Lower leg skin (tissue), 3 donors: Measurements from ENCODE around the gene FCN2.

Source experiments
- POLR2A ChIP-seq, 2 donors: fragments of 450-650 bp; IDR thresholded peaks; one replicate each; pipeline ENCODE4 v1.6.1; 2016 to 2017; ENCODE audit warnings: antibody characterized with exemption in 2 of 2, mild to moderate bottlenecking in 1 of 2, moderate library complexity in 1 of 2
- TF ChIP-seq, protein P1 (sequence below), 3 donors: fragments of 450-650 bp; IDR thresholded peaks; one replicate each; pipeline ENCODE4 v1.5.1; 2016; ENCODE audit warnings: antibody characterized with exemption in 3 of 3, mild to moderate bottlenecking in 3 of 3, moderate library complexity in 2 of 3

DNA sequence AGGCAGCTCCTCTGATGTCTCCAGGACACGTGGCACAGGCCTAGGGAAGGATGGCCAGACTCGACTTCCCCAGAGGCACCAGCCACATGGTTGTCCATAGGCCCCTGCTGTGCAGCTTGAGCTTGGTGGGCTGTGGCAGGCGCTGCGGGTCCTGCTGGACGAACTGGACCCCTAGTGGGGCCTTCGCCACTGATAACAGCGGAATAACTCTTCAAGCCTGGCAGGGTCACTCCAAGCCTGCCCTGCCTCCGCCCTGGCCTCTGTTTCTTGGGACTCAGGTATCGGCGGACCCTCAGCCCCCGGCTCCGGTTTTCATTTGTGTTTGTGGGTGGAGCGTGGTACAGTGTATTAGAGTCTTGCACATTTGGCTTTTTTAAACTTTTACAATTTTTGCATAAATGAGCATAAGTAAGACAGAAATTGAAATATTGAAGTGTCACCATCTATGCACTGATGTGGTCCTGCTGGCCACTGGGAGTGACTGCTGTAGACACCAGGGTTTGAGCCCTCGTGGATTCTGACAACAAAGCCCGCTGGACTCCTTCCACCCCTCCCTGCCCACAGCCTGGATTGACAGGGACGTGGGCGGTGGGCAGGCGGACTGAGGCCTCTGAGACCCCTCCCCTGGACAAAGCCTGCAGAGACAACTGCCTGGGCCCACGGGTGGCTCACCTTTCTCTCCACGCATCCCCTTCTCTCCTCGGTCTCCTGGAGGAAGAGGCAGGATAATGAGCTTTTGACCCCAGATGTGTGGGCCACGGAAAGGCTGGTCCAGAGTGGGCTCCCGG is 33.3 kb downstream of the FCN2 start:
- TF ChIP-seq, protein P1, sequence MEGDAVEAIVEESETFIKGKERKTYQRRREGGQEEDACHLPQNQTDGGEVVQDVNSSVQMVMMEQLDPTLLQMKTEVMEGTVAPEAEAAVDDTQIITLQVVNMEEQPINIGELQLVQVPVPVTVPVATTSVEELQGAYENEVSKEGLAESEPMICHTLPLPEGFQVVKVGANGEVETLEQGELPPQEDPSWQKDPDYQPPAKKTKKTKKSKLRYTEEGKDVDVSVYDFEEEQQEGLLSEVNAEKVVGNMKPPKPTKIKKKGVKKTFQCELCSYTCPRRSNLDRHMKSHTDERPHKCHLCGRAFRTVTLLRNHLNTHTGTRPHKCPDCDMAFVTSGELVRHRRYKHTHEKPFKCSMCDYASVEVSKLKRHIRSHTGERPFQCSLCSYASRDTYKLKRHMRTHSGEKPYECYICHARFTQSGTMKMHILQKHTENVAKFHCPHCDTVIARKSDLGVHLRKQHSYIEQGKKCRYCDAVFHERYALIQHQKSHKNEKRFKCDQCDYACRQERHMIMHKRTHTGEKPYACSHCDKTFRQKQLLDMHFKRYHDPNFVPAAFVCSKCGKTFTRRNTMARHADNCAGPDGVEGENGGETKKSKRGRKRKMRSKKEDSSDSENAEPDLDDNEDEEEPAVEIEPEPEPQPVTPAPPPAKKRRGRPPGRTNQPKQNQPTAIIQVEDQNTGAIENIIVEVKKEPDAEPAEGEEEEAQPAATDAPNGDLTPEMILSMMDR (IDR thresholded peaks at IDR 0.05), result no peak
- TF ChIP-seq POLR2A (IDR thresholded peaks at IDR 0.05), result no peak
